ENCODE data around the gene DSG4.

The DSG4 gene

DNA sequence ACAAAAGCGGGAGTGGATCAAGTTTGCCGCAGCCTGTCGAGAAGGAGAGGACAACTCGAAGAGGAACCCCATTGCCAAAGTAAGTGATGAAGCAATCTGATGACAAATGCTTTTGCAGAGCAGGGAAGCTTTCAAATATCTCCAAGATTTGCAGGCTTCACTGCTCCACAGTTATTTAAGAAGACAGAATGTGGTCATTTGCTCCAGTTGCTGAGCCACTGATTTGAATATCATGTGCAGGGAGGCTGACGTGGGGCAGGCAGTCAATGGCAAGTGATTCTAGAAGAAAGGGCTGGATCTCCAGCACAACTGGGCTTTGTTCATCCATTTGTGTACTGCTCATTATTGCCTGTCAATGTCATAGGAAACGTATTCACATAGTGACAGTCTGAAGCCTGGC, 10.2 kb downstream of the DSG4 start:
- H3K4me3 ChIP-seq (ENCODE audit: low read depth, low read length), result no peak overlapping the region
- TF ChIP-seq, protein P1, sequence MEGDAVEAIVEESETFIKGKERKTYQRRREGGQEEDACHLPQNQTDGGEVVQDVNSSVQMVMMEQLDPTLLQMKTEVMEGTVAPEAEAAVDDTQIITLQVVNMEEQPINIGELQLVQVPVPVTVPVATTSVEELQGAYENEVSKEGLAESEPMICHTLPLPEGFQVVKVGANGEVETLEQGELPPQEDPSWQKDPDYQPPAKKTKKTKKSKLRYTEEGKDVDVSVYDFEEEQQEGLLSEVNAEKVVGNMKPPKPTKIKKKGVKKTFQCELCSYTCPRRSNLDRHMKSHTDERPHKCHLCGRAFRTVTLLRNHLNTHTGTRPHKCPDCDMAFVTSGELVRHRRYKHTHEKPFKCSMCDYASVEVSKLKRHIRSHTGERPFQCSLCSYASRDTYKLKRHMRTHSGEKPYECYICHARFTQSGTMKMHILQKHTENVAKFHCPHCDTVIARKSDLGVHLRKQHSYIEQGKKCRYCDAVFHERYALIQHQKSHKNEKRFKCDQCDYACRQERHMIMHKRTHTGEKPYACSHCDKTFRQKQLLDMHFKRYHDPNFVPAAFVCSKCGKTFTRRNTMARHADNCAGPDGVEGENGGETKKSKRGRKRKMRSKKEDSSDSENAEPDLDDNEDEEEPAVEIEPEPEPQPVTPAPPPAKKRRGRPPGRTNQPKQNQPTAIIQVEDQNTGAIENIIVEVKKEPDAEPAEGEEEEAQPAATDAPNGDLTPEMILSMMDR (IDR thresholded peaks at IDR 0.05; ENCODE audit: insufficient read depth, low read length, missing control alignments), result no peak
- ChIA-PET POLR2A (no interaction called here), CTCF (no interaction called here)
- no peak for DNase-seq (ENCODE audit: low read depth, low spot score)

DNA sequence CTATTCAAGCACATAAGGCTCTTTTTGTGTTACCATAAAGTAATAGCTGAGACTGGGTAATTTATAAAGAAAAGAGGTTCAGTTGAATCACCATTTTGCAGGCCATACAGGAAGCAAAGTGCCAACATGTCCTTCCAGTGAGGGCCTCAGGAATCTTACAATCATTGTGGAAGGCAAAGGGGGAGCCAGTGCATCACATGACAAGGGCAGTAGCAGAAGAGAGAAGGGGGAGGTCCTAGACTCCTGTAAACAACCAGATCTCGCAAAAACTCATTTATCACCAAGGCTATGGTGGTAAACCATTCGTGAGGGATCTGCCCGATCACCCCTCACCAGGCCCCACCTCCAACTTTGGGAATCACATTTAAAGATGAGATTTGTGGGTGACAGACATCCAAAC, 16.7 kb downstream of the DSG4 start:
- no peak for DNase-seq (ENCODE audit: low read depth, low spot score)
- ChIA-PET CTCF (no interaction called here), POLR2A (no interaction called here)
- TF ChIP-seq, protein P1 (IDR thresholded peaks at IDR 0.05; ENCODE audit: insufficient read depth, low read length, missing control alignments), result no peak
- H3K4me3 ChIP-seq (ENCODE audit: low read depth, low read length), result no peak overlapping the region

DNA sequence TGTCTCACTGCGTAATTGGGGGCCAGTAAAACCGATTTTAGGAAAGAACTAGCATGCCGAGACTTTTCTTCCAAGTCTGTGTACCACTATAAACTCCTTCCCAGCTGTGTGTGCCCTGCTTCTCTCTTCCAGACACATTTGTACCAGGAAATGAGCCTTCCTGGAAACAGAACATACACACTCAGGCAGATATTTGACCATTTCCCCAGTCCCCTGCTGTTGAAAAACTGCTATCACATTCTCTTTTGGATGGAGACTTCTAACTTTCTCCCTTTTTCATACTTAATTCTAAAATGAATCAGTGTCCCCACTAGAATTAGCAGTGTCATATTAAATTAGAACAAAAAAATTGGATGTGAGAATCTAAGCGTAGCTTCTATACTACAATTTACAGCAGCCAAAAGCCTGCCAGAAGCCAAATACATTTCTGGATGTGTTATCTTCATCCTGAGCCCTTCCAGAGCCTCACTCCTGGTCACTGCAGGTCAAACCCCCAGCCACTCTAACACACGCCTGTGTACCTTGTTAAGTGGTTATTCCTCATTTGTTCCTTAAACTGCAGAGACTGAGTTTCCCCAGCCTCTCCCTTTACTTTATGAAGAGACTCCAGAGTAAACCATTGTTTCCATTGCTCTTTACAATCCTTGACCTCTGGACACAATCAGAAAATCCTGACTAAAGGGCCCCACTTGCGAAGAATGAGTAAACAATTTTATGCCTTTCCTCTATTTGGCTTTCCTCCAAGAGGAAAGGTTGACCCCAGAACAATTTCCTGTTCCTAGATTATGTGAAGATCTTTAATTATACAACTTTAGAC, 20.4 kb downstream of the DSG4 start:
- TF ChIP-seq, protein P1 (IDR thresholded peaks at IDR 0.05; ENCODE audit: insufficient read depth, low read length, missing control alignments), result no peak
- CTCF ChIA-PET, result no interaction called here

DNA sequence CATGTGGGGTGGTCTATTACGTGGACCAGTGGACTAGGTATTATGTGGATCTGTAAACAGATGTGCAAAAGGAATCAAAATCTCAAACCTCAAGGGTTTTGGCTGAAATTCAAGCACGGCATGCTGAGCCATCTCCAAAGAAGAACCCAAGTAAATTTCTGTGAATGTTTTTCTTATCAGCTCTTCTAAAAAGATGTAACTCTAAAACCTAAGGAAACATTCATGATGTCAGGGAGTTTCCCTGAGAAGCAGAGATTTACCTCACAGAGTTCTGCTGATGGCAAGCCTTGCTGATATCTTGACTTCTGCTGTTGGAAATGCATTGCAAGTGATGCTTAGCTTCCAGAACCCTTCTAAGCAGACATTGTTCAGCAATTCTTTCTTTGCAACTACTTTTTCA, 21.6 kb downstream of the DSG4 start:
- TF ChIP-seq, protein P1 (IDR thresholded peaks at IDR 0.05; ENCODE audit: insufficient read depth, low read length, missing control alignments), result no peak
- H3K4me3 ChIP-seq (ENCODE audit: low read depth, low read length), result no peak overlapping the region
- ChIA-PET CTCF (no interaction called here), POLR2A (no interaction called here)
- no peak for DNase-seq (ENCODE audit: low read depth, low spot score)

More for the DNA sequence above, 20.4 kb downstream of the DSG4 start:
- POLR2A ChIA-PET, result no interaction called here
- no peak overlapping the region for H3K4me3 ChIP-seq (ENCODE audit: low read depth, low read length)
- DNase-seq (ENCODE audit: low read depth, low spot score), result no peak

DNA sequence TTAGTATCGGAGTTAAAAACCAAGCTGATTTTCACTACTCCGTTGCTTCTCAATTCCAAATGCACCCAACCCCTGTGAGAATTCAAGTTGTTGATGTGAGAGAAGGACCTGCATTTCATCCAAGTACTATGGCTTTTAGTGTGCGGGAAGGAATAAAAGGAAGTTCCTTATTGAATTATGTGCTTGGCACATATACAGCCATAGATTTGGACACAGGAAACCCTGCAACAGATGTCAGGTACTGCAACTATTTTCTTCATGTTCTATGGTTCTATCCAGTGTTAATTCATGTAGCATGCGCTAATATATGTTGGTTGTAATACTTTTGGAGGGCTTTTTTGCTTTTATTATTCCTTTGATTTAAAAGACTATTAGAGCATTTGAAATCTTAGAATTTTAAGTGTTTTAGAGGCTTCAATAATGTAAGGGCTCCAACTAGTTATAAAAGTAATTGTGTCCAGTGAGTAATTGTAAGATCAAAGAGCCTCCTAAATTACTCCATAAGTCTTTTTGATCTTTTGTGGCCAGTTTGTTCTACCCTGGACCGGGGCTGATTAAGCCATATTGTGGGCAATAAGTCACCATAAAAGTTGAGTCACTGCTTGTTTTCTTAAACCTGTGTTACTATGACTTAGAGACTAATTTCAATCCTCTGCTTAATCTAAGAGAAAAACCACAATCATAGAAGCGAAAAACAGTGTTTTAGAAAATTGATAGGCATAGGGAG, 22.9 kb downstream of the DSG4 start:
- DNase-seq (ENCODE audit: low read depth, low spot score), result no peak
- no peak overlapping the region for H3K4me3 ChIP-seq (ENCODE audit: low read depth, low read length)
- ChIA-PET POLR2A (no interaction called here), CTCF (no interaction called here)
- TF ChIP-seq, protein P1 (IDR thresholded peaks at IDR 0.05; ENCODE audit: insufficient read depth, low read length, missing control alignments), result no peak

DNA sequence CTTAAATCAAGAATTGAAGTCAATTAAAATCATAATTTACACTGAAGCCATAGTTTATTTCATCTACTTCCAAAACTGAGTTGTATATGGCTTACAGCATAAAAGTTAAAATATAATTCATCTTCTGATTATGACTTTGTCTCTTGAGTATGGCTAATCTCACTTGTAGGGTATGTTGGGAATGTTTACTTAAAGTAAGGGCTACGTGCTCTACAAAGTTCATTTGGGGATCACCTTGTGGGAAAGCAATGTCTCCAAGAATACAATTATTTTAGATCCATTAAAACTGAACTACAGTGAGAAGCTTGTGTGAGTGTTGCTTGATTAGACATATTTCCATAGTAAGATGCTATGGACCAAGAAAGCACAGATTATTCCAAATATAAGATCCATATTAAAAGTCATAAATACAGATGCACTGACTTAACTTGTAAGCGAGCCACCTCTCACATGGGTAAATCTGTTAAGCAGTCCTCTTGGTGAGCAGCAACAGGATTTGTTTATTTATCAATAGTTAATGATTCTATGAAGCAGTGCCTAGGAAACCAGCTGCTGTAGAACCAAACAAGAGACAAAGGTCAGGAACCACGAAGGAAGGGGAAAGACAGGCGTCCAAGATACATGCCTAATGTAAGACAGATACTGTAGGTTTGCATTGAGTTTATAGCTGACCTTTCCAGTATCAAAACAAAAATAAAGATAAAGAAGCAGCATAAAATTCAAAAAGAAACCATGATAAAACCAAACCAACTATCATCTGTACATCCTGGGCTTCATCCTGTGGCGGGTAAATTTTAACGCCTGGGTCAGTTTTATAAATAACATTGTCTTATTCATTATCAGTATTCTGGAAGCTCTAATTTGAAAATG, 24.8 kb downstream of the DSG4 start:
- DNase-seq (ENCODE audit: low read depth, low spot score), result no peak
- no peak overlapping the region for H3K4me3 ChIP-seq (ENCODE audit: low read depth, low read length)
- CTCF ChIA-PET, result no interaction called here
- TF ChIP-seq, protein P1 (IDR thresholded peaks at IDR 0.05; ENCODE audit: insufficient read depth, low read length, missing control alignments), result no peak
- POLR2A ChIA-PET, result no interaction called here
